K562 (cell line): ENCODE data around the gene MAP3K7CL. TPM values are rescaled to one million over a fixed set of nuclear protein-coding genes. Genes with fewer than 3 reads are reported as not detected.

Experiments used
- CEBPZ ChIP-seq: fragments of 150-350 bp; IDR thresholded peaks from 2 replicates; pipeline ENCODE4 v1.6.1; 2014; ENCODE audit warnings: low read depth, mild to moderate bottlenecking, low read length, borderline replicate concordance
- E4F1 ChIP-seq: fragments of 250-450 bp; sonication (Bioruptor Pico); IDR thresholded peaks from 2 replicates; pipeline ENCODE4 v1.5.0; 2021; ENCODE audit warnings: mild to moderate bottlenecking, borderline replicate concordance
- HDAC3 ChIP-seq: fragments of 450-650 bp; IDR thresholded peaks from 2 replicates; pipeline ENCODE4 v1.6.1; 2018; ENCODE audit warnings: borderline replicate concordance, mild to moderate bottlenecking, moderate library complexity; ENCODE audit not compliant: partially characterized antibody
- MGA ChIP-seq: fragments of 450-650 bp; IDR thresholded peaks from 2 replicates; pipeline ENCODE4 v1.6.1; 2016; ENCODE audit warnings: mild to moderate bottlenecking, moderate library complexity
- POLR2AphosphoS5 ChIP-seq: IDR thresholded peaks from 2 replicates; pipeline ENCODE4 v1.6.1; 2011; ENCODE audit warnings: mild to moderate bottlenecking, low read depth, low read length, moderate library complexity; ENCODE audit not compliant: control insufficient read depth, insufficient read depth
- RFX5 ChIP-seq: IDR thresholded peaks from 2 replicates; pipeline ENCODE4 v1.6.1; 2011; ENCODE audit warnings: low read depth, mild to moderate bottlenecking, improper control_type of control experiment, low read length
- SMARCC2 ChIP-seq: fragments of 450-650 bp; IDR thresholded peaks from 2 replicates; pipeline ENCODE4 v1.6.1; 2017; ENCODE audit warnings: antibody characterized with exemption, moderate library complexity, mild to moderate bottlenecking, low read depth
- TAF9B ChIP-seq: fragments of 450-650 bp; IDR thresholded peaks from 2 replicates; pipeline ENCODE4 v1.6.1; 2018; ENCODE audit warnings: mild to moderate bottlenecking; ENCODE audit not compliant: partially characterized antibody
- ZKSCAN3 ChIP-seq: fragments of 250-450 bp; sonication (Bioruptor Pico); IDR thresholded peaks from 2 replicates; pipeline ENCODE4 v1.4.0; 2020
- ZNF146 ChIP-seq: IDR thresholded peaks from one replicate; pipeline ENCODE4 v1.6.1; 2018; ENCODE audit warnings: missing compliant biosample characterization; ENCODE audit not compliant: unreplicated experiment
- polyA plus RNA-seq, 8 experiments: library from polyadenylated mRNA; depleted of rRNA in 4 of 8; stranded (reverse) in 5 of 8; unstranded in 3 of 8; fragments of >200 nt; fragmentation: Nextera tagmentation in 2 of 8; fragmentation: Illumina TruSeq in 1 of 8; extraction: Ambion mirVana in 2 of 8; extraction: Trizol in 1 of 8; gene quantifications; 2 replicates each; pipeline versions ENCODE4 v1.2.1 to v1.2.3, GENCODE V29; 2011 to 2014; ENCODE audit warnings: inconsistent platforms in 1 of 8, missing spikeins in 1 of 8
- total RNA-seq, 7 experiments: library from RNA; depleted of rRNA in 6 of 7; stranded (reverse); fragments of >200 nt in 6 of 7; fragmentation: Illumina TruSeq in 2 of 7; extraction: Trizol in 2 of 7; gene quantifications; 2 replicates each; pipeline versions ENCODE4 v1.2.1 to v1.2.3, GENCODE V29; 2011 to 2021; ENCODE audit warnings: low replicate concordance in 1 of 7

Gene MAP3K7CL
- total and polyA plus RNA-seq, 9 of the 15 experiments (the other 6 are each of a cell fraction or from before 2014, with no cell fraction given) = 0.13 to 0.15 (median 0.14) TPM; not detected in 6

GRCh38 chr21:29217818-29218291 lies 87.4 kb downstream of the MAP3K7CL start (continued):
- TF ChIP-seq MGA (no peak), TAF9B (no peak), HDAC3 (peak; percentile 34), POLR2AphosphoS5 (no peak), CEBPZ (no peak), ZNF146 (CRISPR knock-in tag) (no peak), SMARCC2 (peak; percentile 78; the same call in 1 of the 2 replicates), E4F1 (CRISPR knock-in tag) (no peak), RFX5 (no peak), ZKSCAN3 (no peak)
